ENCODE data around the gene LILRA2. TPM values are rescaled to one million over a fixed set of nuclear protein-coding genes. Genes with fewer than 3 reads are reported as not detected.

The LILRA2 gene
- total and polyA plus RNA-seq, 10 of the 15 experiments (the other 5 are each of a cell fraction or from before 2014, with no cell fraction given), result 0.16 to 1.8 (median 0.43) TPM

DNA sequence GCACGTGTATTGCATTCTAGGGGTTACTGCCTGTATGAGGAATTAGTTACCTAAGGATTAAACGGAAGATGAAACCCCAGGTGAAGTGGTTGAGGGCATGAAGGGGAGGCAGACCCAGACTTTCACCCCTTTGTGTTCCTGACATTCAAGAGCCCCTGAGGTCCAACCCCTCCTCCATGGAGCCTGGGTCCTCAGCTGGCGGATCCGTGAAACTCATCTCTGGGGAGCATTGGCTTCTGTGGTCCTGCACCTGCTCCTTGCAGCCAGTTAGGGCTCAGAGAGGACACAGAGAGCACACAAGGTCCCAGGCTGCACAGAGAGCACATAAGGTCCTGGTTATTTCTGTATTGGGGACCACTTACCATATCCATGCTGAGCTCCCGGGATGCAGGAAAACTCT is 12.8 kb downstream of the LILRA2 start:
- intact Hi-C loops (cut with micrococcal nuclease; ENCODE audit: unreplicated experiment) (no loop called here), in situ Hi-C loops (cut with MboI) (no loop called here)
- Histone ChIP-seq H3K4me2 (ENCODE audit: control insufficient read depth, insufficient read depth) (no peak overlapping the region), H3K36me3 (ENCODE audit: control insufficient read depth in 2 of 2, insufficient read depth in 2 of 2, low read length in 1 of 2) (no peaks in the 10 kb centered on the region), H3K9me3 (replicated peaks; ENCODE audit: control insufficient read depth, insufficient read depth, low read length) (no peaks in the 10 kb centered on the region; the same call in 2 of the 3 replicates), H2AFZ (ENCODE audit: control insufficient read depth, low read depth, low read length) (no peak overlapping the region), H3K79me2 (ENCODE audit: control insufficient read depth, insufficient read depth, low read length) (no peaks in the 10 kb centered on the region), H3K4me3 (no peak overlapping the region), H3K9ac (ENCODE audit: control insufficient read depth, insufficient read depth, low read length) (no peak overlapping the region), H3K27me3 (replicated peaks in 1 of 2; ENCODE audit: control insufficient read depth in 2 of 2, insufficient read depth in 2 of 2, low read length in 1 of 2) (peaks cover 2 to 5% of the 10 kb centered on the region in 2 experiments; a peak in 3 of 4 replicates), H3K27ac (ENCODE audit: control insufficient read depth, insufficient read depth) (no peak overlapping the region), H3K4me1 (ENCODE audit: control insufficient read depth, insufficient read depth, low read length) (no peaks in the 10 kb centered on the region), H4K20me1 (ENCODE audit: control insufficient read depth, insufficient read depth) (no peaks in the 10 kb centered on the region)
- ChIA-PET POLR2A (interaction anchor here (0.7 kb wide), 1 partner anchor 33 kb away, joined by 4 read pairs; no protein-coding TSS in a partner anchor), SMC1A (ENCODE audit: uncharacterized antibody, unreplicated experiment) (no interaction called here), RAD21 (ENCODE audit: unreplicated experiment) (no interaction called here), CTCF (no interaction called here)
- no peak for TF ChIP-seq RAD51 (IDR thresholded peaks at IDR 0.05)
- no peak for TF ChIP-seq TAF1 (IDR thresholded peaks at IDR 0.05; ENCODE audit: borderline replicate concordance, low read depth, low read length)
- no peak for TF ChIP-seq STAT1 (conservative IDR thresholded peaks at IDR 0.05)
- TF ChIP-seq TCF7 (IDR thresholded peaks at IDR 0.05; ENCODE audit: borderline replicate concordance), result no peak
- TF ChIP-seq NFYA (IDR thresholded peaks at IDR 0.05; ENCODE audit: borderline replicate concordance, low read depth, low read length), result no peak
- TF ChIP-seq ZNF207 (IDR thresholded peaks at IDR 0.05; ENCODE audit: borderline replicate concordance), result no peak
- no peak for TF ChIP-seq SMARCA5 (IDR thresholded peaks at IDR 0.05)
- TF ChIP-seq, protein P1, sequence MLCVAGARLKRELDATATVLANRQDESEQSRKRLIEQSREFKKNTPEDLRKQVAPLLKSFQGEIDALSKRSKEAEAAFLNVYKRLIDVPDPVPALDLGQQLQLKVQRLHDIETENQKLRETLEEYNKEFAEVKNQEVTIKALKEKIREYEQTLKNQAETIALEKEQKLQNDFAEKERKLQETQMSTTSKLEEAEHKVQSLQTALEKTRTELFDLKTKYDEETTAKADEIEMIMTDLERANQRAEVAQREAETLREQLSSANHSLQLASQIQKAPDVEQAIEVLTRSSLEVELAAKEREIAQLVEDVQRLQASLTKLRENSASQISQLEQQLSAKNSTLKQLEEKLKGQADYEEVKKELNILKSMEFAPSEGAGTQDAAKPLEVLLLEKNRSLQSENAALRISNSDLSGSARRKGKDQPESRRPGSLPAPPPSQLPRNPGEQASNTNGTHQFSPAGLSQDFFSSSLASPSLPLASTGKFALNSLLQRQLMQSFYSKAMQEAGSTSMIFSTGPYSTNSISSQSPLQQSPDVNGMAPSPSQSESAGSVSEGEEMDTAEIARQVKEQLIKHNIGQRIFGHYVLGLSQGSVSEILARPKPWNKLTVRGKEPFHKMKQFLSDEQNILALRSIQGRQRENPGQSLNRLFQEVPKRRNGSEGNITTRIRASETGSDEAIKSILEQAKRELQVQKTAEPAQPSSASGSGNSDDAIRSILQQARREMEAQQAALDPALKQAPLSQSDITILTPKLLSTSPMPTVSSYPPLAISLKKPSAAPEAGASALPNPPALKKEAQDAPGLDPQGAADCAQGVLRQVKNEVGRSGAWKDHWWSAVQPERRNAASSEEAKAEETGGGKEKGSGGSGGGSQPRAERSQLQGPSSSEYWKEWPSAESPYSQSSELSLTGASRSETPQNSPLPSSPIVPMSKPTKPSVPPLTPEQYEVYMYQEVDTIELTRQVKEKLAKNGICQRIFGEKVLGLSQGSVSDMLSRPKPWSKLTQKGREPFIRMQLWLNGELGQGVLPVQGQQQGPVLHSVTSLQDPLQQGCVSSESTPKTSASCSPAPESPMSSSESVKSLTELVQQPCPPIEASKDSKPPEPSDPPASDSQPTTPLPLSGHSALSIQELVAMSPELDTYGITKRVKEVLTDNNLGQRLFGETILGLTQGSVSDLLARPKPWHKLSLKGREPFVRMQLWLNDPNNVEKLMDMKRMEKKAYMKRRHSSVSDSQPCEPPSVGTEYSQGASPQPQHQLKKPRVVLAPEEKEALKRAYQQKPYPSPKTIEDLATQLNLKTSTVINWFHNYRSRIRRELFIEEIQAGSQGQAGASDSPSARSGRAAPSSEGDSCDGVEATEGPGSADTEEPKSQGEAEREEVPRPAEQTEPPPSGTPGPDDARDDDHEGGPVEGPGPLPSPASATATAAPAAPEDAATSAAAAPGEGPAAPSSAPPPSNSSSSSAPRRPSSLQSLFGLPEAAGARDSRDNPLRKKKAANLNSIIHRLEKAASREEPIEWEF (IDR thresholded peaks at IDR 0.05; ENCODE audit: insufficient replicate concordance, low read depth, low read length), result no peak
- no peak for TF ChIP-seq SMAD5 (IDR thresholded peaks at IDR 0.05; ENCODE audit: low read depth)
- no peak for TF ChIP-seq IRF4 (IDR thresholded peaks at IDR 0.05; ENCODE audit: low read depth, low read length)
- no peak for TF ChIP-seq POLR2AphosphoS2 (IDR thresholded peaks at IDR 0.05; ENCODE audit: low read depth, low read length)
- no peak for ATAC-seq
- no peak for FAIRE-seq
- BruUV-seq (replicated peaks), result no TSS peak
- WGBS (ENCODE audit: insufficient coverage, insufficient replicate concordance, low lambda C conversion rate, missing lambda C conversion rate), result 2% methylated on average over 5 of the region's 5 CpGs
- DNase-seq (ENCODE audit: low read depth, low spot score), result no peak

Measured in GM12878 (cell line).